SK-N-SH (cell line): Measurements from ENCODE around the gene LIMK1. TPM values are rescaled to one million over a fixed set of nuclear protein-coding genes. Genes with fewer than 3 reads are reported as not detected.
A peak's percentile ranks its signal among the peaks of the same experiment; 100 is the strongest.

Source experiments
- CTCF ChIA-PET: fragments of 300-600, 350-600 bp; formaldehyde crosslinking; extraction: SDS; loops from one replicate; lab custom pipeline; 2021; lab: Yijun Ruan, JAX
- POLR2A ChIA-PET: fragments of 350-600 bp; sonication (Branson Sonifier 250); formaldehyde crosslinking; extraction: SDS; loops from one replicate; lab custom pipeline; 2020; ENCODE audit warnings: antibody characterized with exemption, inconsistent platforms; lab: Yijun Ruan, JAX
- DNase-seq: peaks from one replicate; pipeline ENCODE4 v3.0.0; 2012
- H2AFZ ChIP-seq: fragments of 200-600 bp; sonication (generic); 2 replicates; pipeline ENCODE4 v1.8.1; 2016; ENCODE audit warnings: antibody characterized with exemption, mild to moderate bottlenecking, low read depth
- H3F3A ChIP-seq: fragments of 200-600 bp; sonication (generic); replicated peaks from 2 replicates; pipeline ENCODE3; 2016; ENCODE audit warnings: antibody characterized with exemption, mild to moderate bottlenecking; ENCODE audit not compliant: insufficient read depth
- H3K27ac ChIP-seq, 2 experiments: fragments of 200-500 bp in 1 of 2; fragments of 200-600 bp in 1 of 2; sonication (Bioruptor generic) in 1 of 2; sonication (generic), shearing (Covaris generic) in 1 of 2; 2 replicates each; pipeline versions ENCODE4 v1.5.1 to v1.6.1; 2014 to 2016; ENCODE audit warnings: low read depth in 2 of 2, inconsistent platforms in 1 of 2, low read length in 1 of 2, mild to moderate bottlenecking in 1 of 2, mixed read lengths in 1 of 2
- H3K27me3 ChIP-seq: fragments of 200-600 bp; sonication (generic), shearing (Covaris generic); 2 replicates; pipeline ENCODE4 v1.6.1; 2016; ENCODE audit warnings: mixed run types; ENCODE audit not compliant: insufficient read depth
- H3K36me3 ChIP-seq, 2 experiments: fragments of 200-500 bp in 1 of 2; fragments of 200-600 bp in 1 of 2; sonication (Bioruptor generic) in 1 of 2; sonication (generic) in 1 of 2; replicated peaks in 1 of 2; 2 replicates each; pipeline versions ENCODE3 to v1.5.1; 2014 to 2016; ENCODE audit warnings: low read length in 1 of 2, mild to moderate bottlenecking in 1 of 2; ENCODE audit not compliant: insufficient read depth in 2 of 2, control insufficient read depth in 1 of 2
- H3K4me1 ChIP-seq, 2 experiments: fragments of 200-500 bp in 1 of 2; fragments of 200-600 bp in 1 of 2; sonication (Bioruptor generic) in 1 of 2; sonication (generic), shearing (Covaris generic) in 1 of 2; 2 replicates each; pipeline versions ENCODE4 v1.5.1 to v1.6.1; 2014 to 2016; ENCODE audit warnings: low read depth in 1 of 2, low read length in 1 of 2, mixed run types in 1 of 2; ENCODE audit not compliant: insufficient read depth in 2 of 2, control insufficient read depth in 1 of 2
- H3K4me2 ChIP-seq: fragments of 200-600 bp; sonication (generic), shearing (Covaris generic); 2 replicates; pipeline ENCODE4 v1.6.1; 2017; ENCODE audit warnings: mixed run types
- H3K4me3 ChIP-seq, 2 experiments: fragments of 200-500 bp in 1 of 2; fragments of 200-600 bp in 1 of 2; sonication (Bioruptor generic) in 1 of 2; sonication (generic), shearing (Covaris generic) in 1 of 2; 2 replicates each; pipeline versions ENCODE4 v1.5.1 to v1.8.1; 2014 to 2016; ENCODE audit warnings: low read depth in 2 of 2, inconsistent platforms in 1 of 2, low read length in 1 of 2, mild to moderate bottlenecking in 1 of 2, mixed read lengths in 1 of 2, moderate library complexity in 1 of 2
- H3K79me2 ChIP-seq: fragments of 200-600 bp; sonication (generic); 2 replicates; pipeline ENCODE4 v1.8.1; 2017; ENCODE audit warnings: mild to moderate bottlenecking; ENCODE audit not compliant: insufficient read depth
- H3K9ac ChIP-seq: fragments of 200-600 bp; sonication (generic); 2 replicates; pipeline ENCODE4 v1.6.1; 2017; ENCODE audit warnings: mixed run types
- H3K9me2 ChIP-seq: fragments of 200-600 bp; sonication (generic); 2 replicates; pipeline ENCODE4 v1.6.1; 2017; ENCODE audit warnings: mixed run types
- H3K9me3 ChIP-seq: fragments of 200-600 bp; sonication (generic); 2 replicates; pipeline ENCODE4 v1.6.1; 2017; ENCODE audit warnings: mixed run types, mild to moderate bottlenecking, moderate library complexity
- H4K20me1 ChIP-seq: fragments of 200-600 bp; sonication (generic); 2 replicates; pipeline ENCODE4 v1.6.1; 2017; ENCODE audit warnings: mild to moderate bottlenecking, mixed run types; ENCODE audit not compliant: insufficient read depth
- CTCF ChIP-seq: fragments of 200-600 bp; sonication (generic); IDR thresholded peaks from 2 replicates; pipeline ENCODE4 v1.6.1; 2017; ENCODE audit warnings: antibody characterized with exemption, mild to moderate bottlenecking, moderate library complexity
- ELF1 ChIP-seq: IDR thresholded peaks from 2 replicates; pipeline ENCODE4 v1.4.0; 2012
- EP300 ChIP-seq, 2 experiments: IDR thresholded peaks; 2 replicates each; pipeline versions ENCODE4 v1.4.0 to v1.6.1; 2012; ENCODE audit warnings: borderline replicate concordance in 1 of 2, low read depth in 1 of 2, low read length in 1 of 2
- FOXM1 ChIP-seq: IDR thresholded peaks from 2 replicates; pipeline ENCODE4 v1.4.0; 2012; ENCODE audit warnings: low read depth, mild to moderate bottlenecking
- GABPA ChIP-seq: IDR thresholded peaks from 2 replicates; pipeline ENCODE4 v1.4.0; 2012; ENCODE audit warnings: low read depth, mild to moderate bottlenecking
- MAX ChIP-seq: IDR thresholded peaks from 2 replicates; pipeline ENCODE4 v1.4.0; 2012; ENCODE audit warnings: low read depth
- MEF2A ChIP-seq: IDR thresholded peaks from 2 replicates; pipeline ENCODE4 v1.4.0; 2012; ENCODE audit warnings: low read depth, borderline replicate concordance
- NFIC ChIP-seq: IDR thresholded peaks from 2 replicates; pipeline ENCODE4 v1.4.0; 2012; ENCODE audit warnings: borderline replicate concordance
- RAD21 ChIP-seq: IDR thresholded peaks from 2 replicates; pipeline ENCODE4 v1.6.1; 2012; ENCODE audit warnings: mild to moderate bottlenecking, low read length
- USF1 ChIP-seq: IDR thresholded peaks from 2 replicates; pipeline ENCODE4 v1.4.0; 2012; ENCODE audit warnings: low read depth, borderline replicate concordance
- USF2 ChIP-seq: fragments of 150-350 bp; IDR thresholded peaks from 2 replicates; pipeline ENCODE4 v1.6.1; 2017; ENCODE audit warnings: antibody characterized with exemption, low read length, low read depth, borderline replicate concordance
- ZBTB33 ChIP-seq: IDR thresholded peaks from 2 replicates; pipeline ENCODE4 v1.4.0; 2012; ENCODE audit warnings: low read depth, borderline replicate concordance
- WGBS: methylation state at CpG from one replicate; pipeline ENCODE4 v1.1.6; 2017; ENCODE audit warnings: low lambda C conversion rate; 5-methylcytosine and 5-hydroxymethylcytosine counted together
- polyA plus RNA-seq, 3 experiments: library from polyadenylated mRNA; depleted of rRNA; stranded (reverse); fragments of >200 nt; gene quantifications; 2 replicates each; pipeline ENCODE4 v1.2.3, GENCODE V29; 2012

The LIMK1 gene
- polyA plus RNA-seq, 1 of the 3 experiments (the other 2 are of a cell fraction): 86.6 TPM

GRCh38 chr7:74115326-74115725 is 31.7 kb downstream of the LIMK1 start:
- Histone ChIP-seq H3K4me2 (no peak overlapping the region), H3K9ac (no peak overlapping the region), H3K27ac (no peak overlapping the region), H2AFZ (no peak overlapping the region), H3K27me3 (no peaks in the 10 kb centered on the region), H3F3A (peaks cover 5% of the 10 kb centered on the region), H4K20me1 (no peaks in the 10 kb centered on the region), H3K79me2 (no peaks in the 10 kb centered on the region), H3K9me2 (no peaks in the 10 kb centered on the region), H3K4me1 (no peaks in the 10 kb centered on the region), H3K4me3 (no peak overlapping the region), H3K36me3 (peaks cover 25 to 65% of the 10 kb centered on the region in 2 experiments), H3K9me3 (no peaks in the 10 kb centered on the region)
- 86% methylated on average over 17 of the region's 17 CpGs for WGBS
- ChIA-PET CTCF (interaction anchor here (1.2 to 1.8 kb wide), 2 partner anchors 9 to 103 kb away, joined by 3 to 4 read pairs; no protein-coding TSS in a partner anchor), POLR2A (no interaction called here)
- DNase-seq: peak; percentile 77
- TF ChIP-seq NFIC (no peak), MAX (no peak), USF1 (no peak), CTCF (peak; percentile 40), EP300 (IDR thresholded peaks at IDR 0.05; ENCODE audit: borderline replicate concordance in 1 of 2, low read depth in 1 of 2, low read length in 1 of 2) (no peak), MEF2A (no peak), RAD21 (0 out of 2 replicates have a peak, but pooled peaks have one; percentile 12), ELF1 (no peak), GABPA (no peak), USF2 (no peak), FOXM1 (no peak), ZBTB33 (no peak)
